BLaER1 (cell line): ENCODE results near the gene RAI14.

Source experiments
- H3K27ac ChIP-seq: shearing (Covaris generic); formaldehyde crosslinking; 2 replicates; pipeline ENCODE4 v1.8.1; 2022
- H3K27me3 ChIP-seq: shearing (Covaris generic); formaldehyde crosslinking; 2 replicates; pipeline ENCODE4 v1.8.1; 2022
- H3K36me3 ChIP-seq: shearing (Covaris generic); formaldehyde crosslinking; 2 replicates; pipeline ENCODE4 v1.8.1; 2022
- H3K4me1 ChIP-seq: shearing (Covaris generic); formaldehyde crosslinking; 2 replicates; pipeline ENCODE4 v1.8.1; 2022
- H3K4me2 ChIP-seq: shearing (Covaris generic); formaldehyde crosslinking; 2 replicates; pipeline ENCODE4 v1.8.1; 2022
- H3K4me3 ChIP-seq: shearing (Covaris generic); formaldehyde crosslinking; 2 replicates; pipeline ENCODE4 v1.8.1; 2022
- H3K9ac ChIP-seq: shearing (Covaris generic); formaldehyde crosslinking; 2 replicates; pipeline ENCODE4 v1.8.1; 2022
- H3K9me3 ChIP-seq: shearing (Covaris generic); formaldehyde crosslinking; 2 replicates; pipeline ENCODE4 v1.8.1; 2022
- H4K20me1 ChIP-seq: shearing (Covaris generic); formaldehyde crosslinking; 2 replicates; pipeline ENCODE4 v1.8.1; 2022
- Cebpa-rat ChIP-seq: shearing (Covaris generic); IDR thresholded peaks from 2 replicates; pipeline ENCODE4 v1.8.1; 2022

Gene RAI14

DNA sequence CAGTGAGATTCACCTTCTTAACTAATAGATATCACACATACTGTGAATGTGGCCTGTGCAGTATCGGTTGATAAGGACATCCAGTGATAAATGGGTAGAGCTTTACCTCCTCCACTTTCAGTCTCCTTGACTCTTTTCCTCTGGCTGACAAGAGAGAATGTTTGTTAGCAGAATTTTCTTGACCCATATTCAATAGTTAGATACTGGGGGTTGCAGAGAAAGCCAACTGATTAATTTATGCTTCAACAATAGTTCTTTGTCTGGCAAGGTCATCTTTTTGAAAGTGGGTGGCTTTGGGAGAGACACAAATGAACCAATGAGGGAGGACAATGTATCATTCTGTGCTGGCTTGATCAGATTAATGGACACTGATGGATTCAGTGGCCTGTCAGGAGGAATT is 213.1 kb downstream of the RAI14 start:
- Histone ChIP-seq H3K9me3 (no peaks in the 10 kb centered on the region), H3K4me3 (no peak overlapping the region), H3K4me1 (peaks cover 3% of the 10 kb centered on the region; the same call in 1 of the 2 replicates), H3K9ac (no peak overlapping the region), H3K4me2 (no peak overlapping the region), H3K36me3 (no peaks in the 10 kb centered on the region), H4K20me1 (no peaks in the 10 kb centered on the region), H3K27ac (no peak overlapping the region), H3K27me3 (no peaks in the 10 kb centered on the region)
- TF ChIP-seq Cebpa-rat = no peak

- no peak overlapping the region for H3K4me2 ChIP-seq
- peaks cover 2% of the 10 kb centered on the region for H3K9me3 ChIP-seq
- H3K4me3 ChIP-seq = no peak overlapping the region
- no peak overlapping the region for H3K9ac ChIP-seq
- no peaks in the 10 kb centered on the region for H4K20me1 ChIP-seq
- H3K36me3 ChIP-seq = no peaks in the 10 kb centered on the region
- no peak for TF ChIP-seq Cebpa-rat
- no peak overlapping the region for H3K27ac ChIP-seq
- no peaks in the 10 kb centered on the region for H3K27me3 ChIP-seq
- H3K4me1 ChIP-seq = no peaks in the 10 kb centered on the region
These were observed 214.3 kb downstream of the RAI14 start for GRCh38 chr5:34870382-34870781.

DNA sequence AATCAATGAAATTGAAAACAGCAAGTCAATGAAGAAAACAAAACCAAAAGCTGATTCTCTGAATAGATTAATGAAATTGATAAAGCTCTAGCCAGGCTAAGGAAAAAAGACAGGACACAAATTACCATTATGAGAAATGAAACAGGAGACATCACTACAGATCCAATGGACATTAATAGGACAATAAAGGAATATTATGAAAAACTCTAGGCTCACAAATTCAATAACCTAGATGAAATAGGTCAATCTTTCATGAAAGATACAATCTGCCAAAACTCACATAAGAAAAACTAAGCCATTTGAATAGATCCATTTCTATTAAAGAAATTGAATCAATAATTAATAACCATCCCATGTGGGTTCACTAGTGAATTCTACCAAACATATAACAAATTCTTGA is 220.1 kb downstream of the RAI14 start:
- no peak overlapping the region for H3K4me3 ChIP-seq
- no peak for TF ChIP-seq Cebpa-rat

GRCh38 chr5:34881246-34881645 is 225.1 kb downstream of the RAI14 start:
- Histone ChIP-seq H3K4me1 (no peaks in the 10 kb centered on the region), H3K27ac (no peak overlapping the region), H3K9ac (no peak overlapping the region), H3K4me3 (no peak overlapping the region), H3K9me3 (no peaks in the 10 kb centered on the region), H3K27me3 (no peaks in the 10 kb centered on the region), H3K36me3 (no peaks in the 10 kb centered on the region), H4K20me1 (no peaks in the 10 kb centered on the region), H3K4me2 (no peak overlapping the region)
- TF ChIP-seq Cebpa-rat = no peak

More for the DNA sequence above, 220.1 kb downstream of the RAI14 start:
- Histone ChIP-seq H3K9me3 (peaks cover 4% of the 10 kb centered on the region), H3K9ac (no peak overlapping the region), H4K20me1 (no peaks in the 10 kb centered on the region), H3K27me3 (no peaks in the 10 kb centered on the region), H3K27ac (no peak overlapping the region), H3K4me1 (no peaks in the 10 kb centered on the region), H3K4me2 (no peak overlapping the region), H3K36me3 (no peaks in the 10 kb centered on the region)
